Duodenal mucosa (tissue), 2 donors: ENCODE data around the gene BARHL1.
"Not testable (repeated sequence)": the region's sequence is repeated elsewhere in the genome, so short reads cannot be mapped to it uniquely, and the experiment has no call there.

Experiments
- H3K27ac ChIP-seq: one replicate; pipeline ENCODE4 v1.7.0; 2013; ENCODE audit warnings: low read depth, low read length
- H3K27me3 ChIP-seq, 2 donors: one replicate each; pipeline ENCODE4 v1.7.0; 2013; ENCODE audit warnings: low read length in 2 of 2, control low read depth in 1 of 2; ENCODE audit not compliant: insufficient read depth in 2 of 2, control insufficient read depth in 1 of 2
- H3K36me3 ChIP-seq, 2 donors: one replicate each; pipeline ENCODE4 v1.7.0; 2013; ENCODE audit warnings: low read length in 2 of 2, control low read depth in 1 of 2; ENCODE audit not compliant: insufficient read depth in 2 of 2, control insufficient read depth in 1 of 2
- H3K4me1 ChIP-seq, 2 donors: one replicate each; pipeline ENCODE4 v1.7.0; 2013; ENCODE audit warnings: low read length in 2 of 2, control low read depth in 1 of 2; ENCODE audit not compliant: insufficient read depth in 2 of 2, control insufficient read depth in 1 of 2
- H3K4me3 ChIP-seq, 2 donors: one replicate each; pipeline ENCODE4 v1.7.0; 2013; ENCODE audit warnings: low read length in 2 of 2, low read depth in 1 of 2
- H3K9ac ChIP-seq, 2 donors: one replicate each; pipeline ENCODE4 v1.7.0; 2013; ENCODE audit warnings: low read length in 2 of 2, low read depth in 1 of 2
- H3K9me3 ChIP-seq, 2 donors: one replicate each; pipeline ENCODE4 v1.7.0; 2013; ENCODE audit warnings: low read length in 2 of 2, control low read depth in 1 of 2; ENCODE audit not compliant: control insufficient read depth in 1 of 2

The BARHL1 gene

GRCh38 chr9:132555528-132555927, 26.9 kb upstream of the BARHL1 start:
- H3K4me3 ChIP-seq = no peak overlapping the region
- no peaks in the 10 kb centered on the region for H3K36me3 ChIP-seq
- H3K27me3 ChIP-seq = no peaks in the 10 kb centered on the region

DNA sequence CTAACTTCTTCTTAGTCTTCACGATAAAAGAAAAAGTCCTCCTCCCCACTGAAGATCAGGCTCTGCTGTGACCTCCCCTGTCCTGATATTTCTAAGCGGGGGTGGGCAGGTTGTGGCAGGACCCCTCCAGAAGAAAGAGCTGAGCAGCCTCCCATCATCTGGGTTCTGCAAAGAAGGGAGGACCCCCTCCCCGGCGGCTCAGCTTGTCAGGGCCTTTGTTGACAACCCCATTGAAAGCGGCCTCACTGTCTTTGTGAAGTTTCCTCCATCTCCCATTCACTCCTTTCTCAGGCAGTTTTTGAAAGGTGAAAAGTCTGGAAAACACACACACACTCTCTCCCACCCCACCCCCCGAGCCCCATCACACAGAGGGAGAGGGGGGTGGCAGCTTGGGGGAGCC, 26.2 kb upstream of the BARHL1 start:
- no peaks in the 10 kb centered on the region for H3K27me3 ChIP-seq
- H3K9me3 ChIP-seq = no peaks in the 10 kb centered on the region
- H3K27ac ChIP-seq = no peak overlapping the region
- H3K4me3 ChIP-seq = no peak overlapping the region
- H3K4me1 ChIP-seq = no peaks in the 10 kb centered on the region
- H3K9ac ChIP-seq = no peak overlapping the region
- no peaks in the 10 kb centered on the region for H3K36me3 ChIP-seq

More at GRCh38 chr9:132555528-132555927, 26.9 kb upstream of the BARHL1 start:
- no peaks in the 10 kb centered on the region for H3K9me3 ChIP-seq
- no peak overlapping the region for H3K27ac ChIP-seq
- H3K9ac ChIP-seq = no peak overlapping the region
- no peaks in the 10 kb centered on the region for H3K4me1 ChIP-seq

DNA sequence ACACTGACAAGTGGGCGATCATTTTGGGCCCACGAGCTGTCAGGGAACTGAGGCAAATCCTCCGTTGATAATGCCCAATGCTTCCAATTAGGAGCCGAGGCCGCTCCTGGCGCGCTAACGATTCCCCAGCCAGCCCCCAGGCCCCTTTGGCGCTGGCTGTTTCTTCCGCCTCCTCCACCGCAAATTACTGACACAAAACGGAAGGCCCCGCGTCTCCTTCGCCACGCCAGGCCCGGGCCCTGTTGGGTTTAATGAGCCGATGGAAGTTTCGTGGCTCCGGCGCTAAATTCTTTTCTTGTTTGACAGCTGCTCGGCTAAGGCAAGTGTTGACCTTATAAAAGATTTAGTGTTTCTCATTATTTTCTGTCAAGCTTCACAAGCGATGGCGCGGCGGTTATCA, 25.7 kb upstream of the BARHL1 start:
- no peaks in the 10 kb centered on the region for H3K4me1 ChIP-seq
- H3K9me3 ChIP-seq = no peaks in the 10 kb centered on the region
- no peaks in the 10 kb centered on the region for H3K36me3 ChIP-seq
- no peak overlapping the region for H3K4me3 ChIP-seq
- no peaks in the 10 kb centered on the region for H3K27me3 ChIP-seq
- H3K27ac ChIP-seq = no peak overlapping the region
- H3K9ac ChIP-seq = no peak overlapping the region

DNA sequence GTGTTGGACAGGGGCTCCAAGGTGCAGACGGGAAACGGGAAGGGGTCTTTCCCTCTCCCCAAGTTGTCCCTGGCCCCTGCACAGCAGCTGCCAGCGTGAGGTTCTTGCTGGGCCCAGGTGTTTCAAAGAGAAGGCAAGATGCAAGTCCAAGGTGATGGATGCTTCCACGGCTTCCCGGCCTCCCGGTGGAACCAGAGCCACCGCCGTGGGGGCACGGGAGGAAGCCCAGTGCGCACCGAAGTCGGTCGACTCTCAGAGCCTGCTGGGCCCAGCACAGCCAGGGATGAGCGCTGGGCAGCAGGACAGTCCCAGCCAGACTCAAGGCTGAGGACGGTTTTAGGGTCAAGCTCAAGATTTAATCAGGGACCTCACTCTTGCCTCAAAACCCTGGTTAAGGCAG, 25.2 kb upstream of the BARHL1 start:
- Histone ChIP-seq H3K27me3 (peaks cover 0 to 1% of the 10 kb centered on the region in 2 donors), H3K4me1 (no peaks in the 10 kb centered on the region), H3K27ac (no peak overlapping the region)

DNA sequence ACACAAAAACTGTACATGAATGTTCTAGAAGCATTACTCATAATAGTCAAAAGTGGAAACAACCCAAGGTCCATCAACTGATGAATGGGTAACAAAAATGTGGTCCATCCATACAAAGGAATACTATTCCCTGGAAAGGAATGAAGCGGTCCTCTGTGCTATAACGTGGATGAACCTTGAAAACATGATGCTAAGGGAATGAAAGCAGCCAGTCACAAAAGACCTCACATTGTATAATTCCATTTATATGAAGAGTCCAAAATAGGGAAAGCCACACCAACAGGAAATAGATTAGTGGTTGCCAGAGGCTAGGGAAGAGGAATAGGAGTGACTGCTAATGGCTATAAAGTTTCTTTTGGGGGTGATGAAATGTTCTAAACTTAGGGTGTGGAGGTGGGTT, 22.7 kb upstream of the BARHL1 start:
- no peaks in the 10 kb centered on the region for H3K9me3 ChIP-seq
- no peaks in the 10 kb centered on the region for H3K36me3 ChIP-seq
- H3K4me3 ChIP-seq = no peak overlapping the region
- H3K9ac ChIP-seq = no peak overlapping the region
- H3K27ac ChIP-seq = no peak overlapping the region
- H3K4me1 ChIP-seq = no peaks in the 10 kb centered on the region
- H3K27me3 ChIP-seq = peaks cover 0 to 4% of the 10 kb centered on the region in 2 donors

More for the DNA sequence above, 25.2 kb upstream of the BARHL1 start:
- Histone ChIP-seq H3K36me3 (no peaks in the 10 kb centered on the region), H3K9me3 (no peaks in the 10 kb centered on the region), H3K9ac (no peak overlapping the region), H3K4me3 (no peak overlapping the region)

DNA sequence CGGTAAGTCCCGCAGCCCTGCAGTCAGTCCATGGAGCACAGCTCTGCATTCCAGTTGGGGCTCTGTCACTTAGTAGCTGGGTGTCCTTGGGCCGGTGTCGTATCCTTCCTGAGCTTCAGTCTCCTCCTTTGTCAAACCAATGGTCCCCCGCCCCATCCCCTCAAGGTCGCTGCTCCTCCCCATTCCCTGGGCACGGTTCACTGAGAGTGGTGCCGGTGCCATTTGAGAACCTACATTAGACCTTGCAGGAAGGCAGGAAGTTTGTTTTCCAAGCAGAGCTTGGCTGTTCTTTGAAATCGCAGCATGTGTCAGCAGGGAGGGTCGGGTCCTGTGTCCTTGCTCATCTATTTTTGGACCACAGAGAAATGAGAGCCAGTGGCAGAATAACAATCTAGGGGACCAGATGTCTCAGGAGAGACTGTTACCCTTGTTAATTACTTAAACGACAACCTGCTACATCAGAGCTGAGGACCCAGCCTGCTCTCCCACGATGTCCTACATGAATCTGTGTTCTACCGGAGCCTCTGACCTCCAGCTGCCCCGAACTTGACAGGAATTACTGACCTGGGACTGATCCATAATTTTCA, 21.7 kb upstream of the BARHL1 start:
- Histone ChIP-seq H3K4me3 (no peak overlapping the region), H3K4me1 (no peaks in the 10 kb centered on the region), H3K9me3 (no peaks in the 10 kb centered on the region), H3K27ac (no peak overlapping the region), H3K36me3 (no peaks in the 10 kb centered on the region), H3K9ac (no peak overlapping the region), H3K27me3 (peaks cover 0 to 4% of the 10 kb centered on the region in 2 donors)

DNA sequence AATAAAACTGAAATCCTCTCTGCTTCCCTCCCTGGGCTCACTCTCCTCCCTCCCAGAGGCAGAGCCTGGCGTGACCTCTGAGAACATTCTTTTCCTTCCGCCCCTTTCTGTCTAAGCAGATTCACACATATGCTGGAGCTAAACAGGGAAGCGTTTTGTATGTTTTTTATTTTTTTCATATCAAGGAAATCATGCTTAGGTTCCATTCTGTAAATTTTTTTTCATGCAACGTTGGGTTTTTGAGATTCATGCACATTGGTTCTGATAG, 20.2 kb upstream of the BARHL1 start:
- Histone ChIP-seq H3K4me1 (no peaks in the 10 kb centered on the region), H3K36me3 (no peaks in the 10 kb centered on the region), H3K9me3 (no peaks in the 10 kb centered on the region), H3K27me3 (peaks cover 0 to 4% of the 10 kb centered on the region in 2 donors), H3K27ac (no peak overlapping the region), H3K9ac (no peak overlapping the region), H3K4me3 (no peak overlapping the region)

DNA sequence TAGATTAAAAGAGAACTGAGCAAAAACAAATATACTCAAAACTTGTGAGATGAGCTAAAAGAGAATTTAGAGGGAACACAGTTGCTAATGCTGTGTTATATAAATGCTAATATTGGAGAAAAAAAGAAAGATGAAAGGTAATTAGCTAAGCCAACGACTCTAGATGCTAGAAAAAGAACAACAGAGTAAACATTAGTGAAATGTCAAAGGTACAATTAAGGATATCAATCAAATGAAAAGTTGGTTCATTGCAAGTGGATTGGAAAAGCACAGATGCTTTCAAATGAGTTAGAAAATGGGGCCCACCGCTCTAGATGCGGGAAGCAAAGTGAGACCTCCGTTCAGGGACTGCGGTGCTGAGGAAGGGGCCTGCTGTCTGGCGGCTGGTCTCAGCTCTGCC, 17.9 kb upstream of the BARHL1 start:
- H3K4me3 ChIP-seq = no peak overlapping the region
- H3K4me1 ChIP-seq = no peaks in the 10 kb centered on the region
- no peak overlapping the region for H3K9ac ChIP-seq
- no peak overlapping the region for H3K27ac ChIP-seq
- no peaks in the 10 kb centered on the region for H3K9me3 ChIP-seq
- no peaks in the 10 kb centered on the region for H3K36me3 ChIP-seq
- H3K27me3 ChIP-seq = peaks cover 0 to 4% of the 10 kb centered on the region in 2 donors

DNA sequence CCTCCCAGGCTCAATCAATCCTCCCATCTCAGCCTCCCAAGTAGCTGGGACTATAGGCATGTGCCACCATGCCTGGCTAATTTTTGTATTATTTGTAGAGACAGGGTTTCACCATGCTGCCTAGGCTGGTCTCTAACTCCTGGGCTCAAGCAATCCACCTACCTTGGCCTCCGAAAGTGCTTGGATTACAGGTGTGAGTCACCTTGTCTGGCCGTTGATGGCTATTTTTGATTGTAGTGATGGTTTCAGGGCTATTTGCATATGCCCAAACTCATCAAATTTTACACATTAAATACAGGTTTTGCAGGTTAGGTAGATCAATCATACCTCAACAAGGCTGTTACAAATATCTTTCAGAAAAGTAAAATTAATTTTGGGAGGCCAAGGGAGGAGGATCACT, 13.6 kb upstream of the BARHL1 start:
- H3K9me3 ChIP-seq, H3K4me3 ChIP-seq, H3K27ac ChIP-seq, H3K27me3 ChIP-seq, H3K9ac ChIP-seq, H3K36me3 ChIP-seq, H3K4me1 ChIP-seq: not testable (repeated sequence)

GRCh38 chr9:132571806-132572600, 10.4 kb upstream of the BARHL1 start:
- no peak overlapping the region for H3K4me3 ChIP-seq
- no peaks in the 10 kb centered on the region for H3K36me3 ChIP-seq
- H3K9ac ChIP-seq = no peak overlapping the region
- H3K9me3 ChIP-seq = no peaks in the 10 kb centered on the region
- H3K27ac ChIP-seq = no peak overlapping the region
- H3K4me1 ChIP-seq = no peaks in the 10 kb centered on the region
- H3K27me3 ChIP-seq = peaks cover 15 to 18% of the 10 kb centered on the region in 2 donors
